Activated CD4-positive, alpha-beta T cell treated with anti-CD3 and anti-CD28 coated beads, Interleukin-2, amount 50 U/mL, for 24 hours (primary cell): ENCODE data around the gene TRANK1.
"Not testable (repeated sequence)": the region's sequence is repeated elsewhere in the genome, so short reads cannot be mapped to it uniquely, and the experiment has no call there.

Experiments used
- DNase-seq, 2 donors: peaks; one replicate each; pipeline ENCODE4 v3.0.0-alpha.2; 2020; ENCODE audit warnings: low read depth in 1 of 2, low spot score in 1 of 2

TRANK1 gene

DNA sequence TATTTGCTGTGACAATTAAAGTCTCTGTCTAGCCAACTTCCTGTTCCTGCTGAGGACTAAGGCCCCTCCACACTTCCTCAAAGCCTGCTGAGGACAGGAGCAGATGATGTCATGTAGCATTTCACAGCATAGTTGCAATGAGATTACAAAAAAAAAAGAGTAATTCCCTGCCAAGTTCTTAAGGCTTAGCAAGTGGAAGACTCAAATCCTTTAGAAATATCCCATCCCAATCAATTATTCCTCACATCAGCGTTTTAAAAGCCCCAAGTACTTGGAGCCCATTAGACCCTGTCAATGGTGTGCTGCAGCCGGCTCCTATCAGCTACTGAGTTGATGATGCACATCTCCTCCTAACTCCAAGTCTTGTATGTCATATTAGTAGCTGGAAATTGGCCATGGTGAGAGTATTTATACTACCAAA lies 51.7 kb downstream of the TRANK1 start:
- DNase-seq: peak in 1 of 2 donors; percentile 35

DNA sequence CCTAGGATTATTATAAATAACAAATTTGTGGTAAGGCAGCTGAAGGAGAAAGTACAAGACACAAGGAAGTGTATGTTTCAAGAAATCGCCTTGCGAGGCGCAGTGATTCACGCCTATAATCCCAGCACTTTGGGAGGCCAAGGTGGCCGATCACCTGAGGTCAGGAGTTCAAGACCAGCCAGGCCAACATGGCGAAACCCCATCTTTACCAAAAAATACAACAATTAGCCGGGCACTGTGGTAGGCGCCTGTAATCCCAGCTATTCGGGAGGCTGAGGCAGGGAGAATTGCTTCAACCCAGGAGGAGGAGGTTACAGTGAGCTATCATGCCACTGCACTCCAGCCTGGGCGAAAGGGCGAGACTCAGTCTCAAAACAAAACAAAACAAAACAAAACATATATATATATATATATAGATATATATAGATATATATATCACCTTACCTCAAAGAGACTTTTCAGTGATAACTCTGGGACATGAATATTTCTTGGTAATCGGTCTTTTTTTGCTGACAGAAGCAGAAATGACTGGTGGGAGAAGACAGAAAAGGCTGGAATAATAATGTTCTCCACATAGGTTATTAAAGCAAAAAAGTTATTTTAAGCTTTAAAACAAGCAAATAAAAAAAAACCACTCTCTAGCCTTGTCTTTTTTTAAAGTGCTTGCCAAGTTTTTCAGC lies 52.3 kb downstream of the TRANK1 start:
- DNase-seq: no peak

DNA sequence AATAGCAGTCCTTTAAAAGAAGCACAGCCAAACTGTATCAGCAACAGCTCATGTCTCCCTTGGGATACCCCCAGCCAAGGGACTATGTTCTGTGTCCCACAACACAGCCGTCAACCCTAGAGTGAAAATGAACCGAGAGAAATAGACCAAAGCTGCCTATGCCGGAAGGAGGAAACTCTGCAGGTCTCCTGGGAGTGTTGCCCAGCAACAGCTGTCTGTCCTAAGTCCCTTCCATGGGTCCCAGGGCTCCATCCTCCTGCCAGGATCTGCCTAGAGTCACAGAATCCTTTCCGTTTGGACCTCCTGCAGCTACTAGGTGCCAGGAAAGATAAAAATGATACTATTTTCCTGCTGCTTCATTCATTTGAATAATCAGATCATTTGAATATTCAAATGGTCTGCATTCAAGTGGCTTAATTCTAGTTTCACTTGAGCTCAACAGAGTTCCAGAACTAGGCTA lies 53.1 kb downstream of the TRANK1 start:
- no peak for DNase-seq

DNA sequence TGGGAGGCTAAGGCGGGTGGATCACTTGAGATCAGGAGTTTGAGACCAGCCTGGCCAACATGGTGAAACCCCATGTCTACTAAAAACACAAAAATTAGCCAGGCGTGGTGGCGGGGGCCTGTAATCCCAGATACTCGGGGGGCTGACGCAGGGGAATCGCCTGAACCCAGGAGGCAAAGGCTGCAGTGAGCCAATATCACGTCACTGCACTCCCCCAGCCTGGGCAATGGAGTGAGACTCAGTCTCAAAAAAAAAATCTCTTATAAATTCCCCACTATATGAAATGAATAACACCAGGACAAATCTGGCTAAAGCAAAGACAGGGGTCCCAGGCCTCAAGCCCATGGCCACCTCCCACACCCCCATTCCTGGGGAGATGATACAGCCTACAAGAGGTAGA lies 53.8 kb downstream of the TRANK1 start:
- not testable (repeated sequence) for DNase-seq

GRCh38 chr3:36890261-36890660 lies 54.6 kb downstream of the TRANK1 start:
- DNase-seq: no peak

DNA sequence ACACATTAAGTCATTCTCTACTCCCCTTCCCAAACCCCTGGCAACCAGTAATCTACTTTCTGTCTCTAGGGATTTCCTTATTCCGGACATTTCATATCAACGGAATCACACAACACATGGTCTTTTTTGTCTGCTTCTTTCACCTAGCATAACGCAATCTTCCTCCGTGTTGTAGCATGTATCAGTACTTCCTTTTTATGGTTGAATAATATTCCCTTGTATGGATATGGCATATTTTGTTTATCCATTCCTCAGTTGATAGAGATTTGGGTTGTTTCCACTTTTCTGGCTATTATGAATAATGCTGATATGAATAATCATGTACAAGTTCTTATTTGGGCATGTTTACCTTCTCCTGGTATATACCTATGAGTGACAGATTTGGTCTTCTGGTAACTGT lies 63.1 kb downstream of the TRANK1 start:
- no peak for DNase-seq

DNA sequence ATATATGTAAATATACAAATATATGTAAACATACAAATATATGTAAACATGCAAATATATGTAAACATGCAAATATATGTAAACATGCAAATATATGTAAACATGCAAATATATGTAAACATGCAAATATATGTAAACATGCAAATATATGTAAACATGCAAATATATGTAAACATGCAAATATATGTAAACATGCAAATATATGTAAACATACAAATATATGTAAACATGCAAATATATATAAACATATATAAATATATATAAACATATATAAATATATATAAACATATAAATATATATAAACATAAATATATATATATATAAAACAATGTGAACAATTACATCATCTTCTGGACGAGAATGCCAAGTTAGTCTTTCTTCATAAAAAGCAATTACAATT lies 65.0 kb downstream of the TRANK1 start:
- DNase-seq: not testable (repeated sequence)

- no peak for DNase-seq
Observed at GRCh38 chr3:36877930-36878685, 66.7 kb downstream of the TRANK1 start.

DNA sequence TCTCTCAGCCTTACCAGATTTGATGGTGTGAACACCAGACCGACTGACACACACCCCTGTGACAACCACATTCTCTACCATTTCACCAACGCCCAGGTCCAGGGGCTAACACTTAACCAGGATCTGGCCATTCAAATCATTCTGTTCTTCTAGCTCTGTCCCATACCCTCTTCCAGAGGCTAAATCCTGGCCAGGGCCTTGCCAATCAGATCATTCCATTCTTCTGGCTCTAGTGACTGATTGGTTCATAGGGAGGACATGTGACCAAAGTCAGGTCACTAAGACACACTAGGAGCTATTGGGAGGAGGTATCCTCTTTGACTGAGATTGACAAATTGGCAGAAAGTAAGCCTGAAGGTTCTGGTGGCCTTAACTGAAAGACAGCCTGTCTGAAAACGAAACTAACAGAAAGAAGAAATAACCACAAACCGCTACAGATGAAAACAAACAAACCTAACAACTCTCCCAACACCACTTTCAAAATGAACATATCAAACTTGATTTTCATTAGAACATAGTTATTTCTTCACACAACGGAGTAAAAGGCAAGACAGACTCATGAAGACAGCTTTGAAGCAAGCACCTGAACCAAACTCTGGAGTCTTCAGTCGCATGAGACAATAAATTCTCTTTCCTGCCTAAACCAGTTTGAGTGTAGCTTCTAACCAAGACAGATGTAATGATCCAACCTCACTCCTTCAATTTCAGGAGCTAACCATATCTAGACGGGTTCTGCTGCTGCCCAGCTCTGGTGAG lies 68.5 kb downstream of the TRANK1 start:
- DNase-seq: peak in 1 of 2 donors; percentile 32

- no peak for DNase-seq
Observed at GRCh38 chr3:36875397-36875796, 69.5 kb downstream of the TRANK1 start.

DNA sequence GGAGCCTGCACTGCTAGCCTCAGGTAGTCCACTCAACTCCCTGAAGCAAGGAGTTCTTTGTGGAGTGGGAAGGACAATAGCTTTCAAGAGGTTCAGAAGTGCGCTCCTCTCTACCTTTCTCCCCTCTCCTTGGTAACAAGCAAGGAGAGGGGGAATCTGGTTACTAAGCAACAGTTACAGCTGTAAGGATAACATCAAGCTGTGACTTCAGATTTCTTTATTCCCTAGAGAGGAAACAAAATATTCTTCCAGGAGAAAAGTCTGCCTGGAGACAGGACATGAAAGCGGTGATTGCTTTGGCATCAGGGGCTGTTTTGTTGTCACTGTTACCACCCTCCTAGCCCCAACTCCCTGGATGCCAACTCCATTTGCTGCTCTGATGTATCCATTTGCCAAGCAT lies 70.4 kb downstream of the TRANK1 start:
- no peak for DNase-seq

- no peak for DNase-seq
Observed at GRCh38 chr3:36871379-36872126, 73.3 kb downstream of the TRANK1 start.

GRCh38 chr3:36868614-36869436 lies 76.0 kb downstream of the TRANK1 start:
- peak; percentile 16 to 38 for DNase-seq

DNA sequence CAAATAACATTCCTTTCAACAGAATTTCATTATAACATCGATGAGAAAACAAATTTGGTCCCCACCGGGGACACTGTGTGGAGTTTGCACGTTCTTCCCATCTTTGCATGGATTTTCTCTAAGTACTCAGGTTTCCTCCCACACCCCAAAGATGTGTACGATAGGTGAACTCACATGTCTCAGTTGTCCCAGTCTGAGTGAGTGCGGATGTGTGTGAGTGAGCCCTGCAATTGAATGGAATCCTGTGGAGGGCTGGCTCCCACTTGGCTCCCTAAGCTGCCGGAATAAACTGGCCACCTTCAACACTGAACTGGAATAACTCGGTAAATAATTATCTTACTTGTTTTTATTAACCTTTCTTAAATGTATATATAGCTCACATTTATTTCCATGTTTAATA lies 77.0 kb downstream of the TRANK1 start:
- DNase-seq: no peak

- no peak for DNase-seq
Observed at GRCh38 chr3:36866368-36866767, 78.5 kb downstream of the TRANK1 start.

DNA sequence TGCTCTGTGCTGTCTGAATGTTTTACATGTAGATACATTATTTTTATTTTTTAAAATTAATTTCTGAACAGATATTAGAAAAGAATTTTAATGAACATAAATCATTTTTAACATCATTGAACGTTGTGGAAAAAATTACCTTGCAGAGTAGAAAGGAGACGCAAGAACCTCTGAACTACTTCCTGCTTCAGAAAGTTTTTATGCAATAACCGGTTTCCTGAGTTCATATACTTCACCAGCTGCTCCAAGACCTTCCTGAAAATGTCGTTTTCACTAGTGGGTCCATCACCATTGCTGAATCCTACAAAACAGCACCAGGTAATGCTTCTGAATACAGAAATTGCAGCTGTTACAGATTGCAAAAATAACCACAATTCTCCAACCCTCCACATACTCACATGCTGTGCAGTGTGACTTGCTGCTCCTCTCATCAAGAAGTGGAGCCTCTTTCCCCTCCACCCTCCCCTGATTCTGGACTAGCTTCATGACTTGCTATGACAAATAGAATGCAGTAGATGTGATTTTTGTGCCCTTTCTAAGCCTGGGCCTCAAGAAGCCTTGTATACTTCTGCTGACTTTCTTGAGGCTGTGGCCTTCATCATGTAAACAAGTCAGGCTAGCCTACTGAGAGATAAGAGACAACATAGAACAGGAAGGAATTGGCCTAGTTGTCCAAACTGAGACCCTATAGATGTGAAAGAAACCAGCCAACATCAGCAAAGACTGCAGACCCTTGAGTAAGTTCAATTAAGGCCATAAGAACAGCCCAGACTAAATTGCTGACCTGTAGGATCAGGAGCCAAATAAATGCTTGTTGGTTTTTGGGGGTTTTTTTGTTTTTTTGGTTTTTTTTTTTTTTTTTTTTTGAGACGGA lies 80.4 kb downstream of the TRANK1 start:
- no peak for DNase-seq

DNA sequence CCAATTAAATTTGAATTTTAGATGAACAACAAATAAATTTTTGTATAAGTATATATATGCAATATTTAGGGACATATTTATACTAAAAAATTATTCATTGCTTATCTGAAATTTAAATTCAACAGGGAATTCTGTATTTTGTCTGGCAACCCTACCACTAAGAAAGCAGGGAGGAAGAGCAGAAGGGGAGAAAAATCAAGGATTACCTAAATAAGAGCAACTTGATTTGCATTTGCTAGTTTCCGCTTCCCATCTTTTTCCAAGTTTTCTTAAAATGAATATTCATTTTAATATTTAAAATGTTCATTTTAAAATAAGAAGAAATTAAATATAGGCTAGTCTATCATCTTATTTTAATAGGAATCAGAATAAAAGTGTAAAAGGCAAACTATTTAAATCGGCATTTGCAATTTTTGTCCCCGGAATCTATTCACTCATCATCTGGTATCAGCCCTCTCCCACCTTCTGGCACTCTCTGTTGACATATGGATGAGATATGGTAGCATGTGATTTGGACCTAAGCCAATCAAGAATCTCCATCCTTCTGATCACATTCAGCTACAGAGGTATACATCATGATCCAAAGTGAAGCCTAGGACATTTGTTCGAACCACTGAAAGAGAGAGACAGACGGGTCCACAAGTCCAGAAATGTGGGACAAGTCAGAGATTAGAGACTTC lies 82.6 kb downstream of the TRANK1 start:
- DNase-seq: no peak

DNA sequence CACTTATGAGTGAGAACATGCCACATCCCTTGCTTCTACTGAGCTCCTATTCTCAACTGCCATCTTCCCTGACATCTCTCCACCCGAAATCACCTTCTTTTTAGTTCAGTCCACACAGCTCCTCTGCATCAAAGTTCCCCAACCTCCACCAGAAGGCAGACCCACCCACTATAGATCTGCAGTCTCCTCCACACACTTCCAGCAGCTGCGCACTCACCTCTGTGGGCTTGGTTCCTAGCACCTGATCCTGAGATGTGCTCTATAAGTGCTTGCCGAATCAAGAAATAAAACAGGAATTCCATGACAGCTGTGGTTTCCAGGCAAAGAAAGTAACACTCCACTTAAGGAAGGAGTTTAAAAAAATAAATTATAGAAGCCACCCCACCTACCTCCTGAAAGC lies 85.4 kb downstream of the TRANK1 start:
- no peak for DNase-seq

DNA sequence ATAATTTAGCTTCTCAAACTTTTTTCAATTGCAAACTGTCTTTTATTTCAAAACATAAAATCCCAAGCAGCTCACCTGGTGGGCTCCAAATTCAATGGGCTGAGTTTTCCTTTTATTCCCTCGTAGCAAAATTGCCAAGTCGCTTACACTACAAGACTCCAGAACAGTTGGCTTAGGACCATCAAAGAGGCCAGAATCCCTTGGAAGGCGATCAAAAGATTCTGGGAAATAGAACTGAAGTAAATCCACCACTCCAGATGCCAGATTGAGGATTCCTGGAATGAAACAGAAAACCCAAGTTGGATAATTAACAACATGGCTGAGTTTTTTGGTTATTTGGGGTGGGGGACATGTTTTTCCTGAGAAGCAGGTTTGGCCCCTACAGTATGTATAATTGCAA lies 92.8 kb downstream of the TRANK1 start:
- DNase-seq: no peak
